ENCODE measurements around the gene NFKBIE.

The NFKBIE gene

GRCh38 chr6:44297063-44298038 is 32.0 kb upstream of the NFKBIE start:
- DNase-seq (ENCODE audit: low read depth), result no peak

- no peak for DNase-seq (ENCODE audit: low read depth)
These were observed 29.8 kb upstream of the NFKBIE start for GRCh38 chr6:44294832-44295791.

- DNase-seq (ENCODE audit: low read depth), result no peak
These were observed 27.5 kb upstream of the NFKBIE start for GRCh38 chr6:44292661-44293365.

- no peak for DNase-seq (ENCODE audit: low read depth)
These were observed 26.5 kb upstream of the NFKBIE start for GRCh38 chr6:44291841-44292240.

GRCh38 chr6:44289726-44290260 is 24.4 kb upstream of the NFKBIE start:
- no peak for DNase-seq (ENCODE audit: low read depth)

- no peak for DNase-seq (ENCODE audit: low read depth)
These were observed 21.4 kb upstream of the NFKBIE start for GRCh38 chr6:44286747-44287146.

GRCh38 chr6:44286285-44286565 is 20.9 kb upstream of the NFKBIE start:
- DNase-seq (ENCODE audit: low read depth), result no peak

- no peak for DNase-seq (ENCODE audit: low read depth)
These were observed 20.4 kb upstream of the NFKBIE start for GRCh38 chr6:44285552-44286284.

GRCh38 chr6:44284867-44285266 is 19.5 kb upstream of the NFKBIE start:
- no peak for DNase-seq (ENCODE audit: low read depth)

- no peak for DNase-seq (ENCODE audit: low read depth)
These were observed 18.8 kb upstream of the NFKBIE start for GRCh38 chr6:44284121-44284520.

GRCh38 chr6:44278774-44279697 is 13.7 kb upstream of the NFKBIE start:
- no peak for DNase-seq (ENCODE audit: low read depth)

GRCh38 chr6:44278315-44278714 is 13.0 kb upstream of the NFKBIE start:
- DNase-seq (ENCODE audit: low read depth), result no peak

- DNase-seq (ENCODE audit: low read depth), result no peak
These were observed 12.4 kb upstream of the NFKBIE start for GRCh38 chr6:44277763-44278162.

- no peak for DNase-seq (ENCODE audit: low read depth)
These were observed 11.6 kb upstream of the NFKBIE start for GRCh38 chr6:44276667-44277640.

GRCh38 chr6:44275749-44276648 is 10.6 kb upstream of the NFKBIE start:
- no peak for DNase-seq (ENCODE audit: low read depth)

GRCh38 chr6:44275271-44275748 is 10.0 kb upstream of the NFKBIE start:
- DNase-seq (ENCODE audit: low read depth), result no peak

GRCh38 chr6:44273617-44274016 is 8.3 kb upstream of the NFKBIE start:
- no peak for DNase-seq (ENCODE audit: low read depth)

Data from fibroblast of gingiva (primary cell).